IMR-90 (cell line): ENCODE data around the gene PRR5L. TPM values are rescaled to one million over a fixed set of nuclear protein-coding genes. Genes with fewer than 3 reads are reported as not detected.

ENCODE experiments used
- ATAC-seq: fragments of 200-7000 bp; cut with Tn5 transposase; 2 replicates; pipeline ENCODE4 v1.9.1; 2020; ENCODE audit warnings: low read depth, mild to moderate bottlenecking, moderate library complexity
- BruUV-seq: library from RNA; stranded (reverse); fragments of 400-500 nt; replicated peaks from 2 replicates; lab custom pipeline; 2021; lab: Mats Ljungman, UMichigan
- CTCF ChIA-PET: fragments of 300-600 bp; formaldehyde crosslinking; extraction: SDS; loops from one replicate; lab custom pipeline; 2021; ENCODE audit warnings: antibody characterized with exemption; lab: Yijun Ruan, JAX
- POLR2A ChIA-PET: fragments of 300-600 bp; sonication (Branson Sonifier 250); formaldehyde crosslinking; loops from one replicate; lab custom pipeline; 2022; ENCODE audit warnings: antibody characterized with exemption; ENCODE audit not compliant: unreplicated experiment; lab: Charles Lee
- DNase-seq: peaks from one replicate; pipeline ENCODE4 v3.0.0; 2013
- H2AFZ ChIP-seq: replicated peaks from 2 replicates; pipeline ENCODE3; 2013; ENCODE audit warnings: low read length, mild to moderate bottlenecking; ENCODE audit not compliant: poor library complexity
- H2AK5ac ChIP-seq: 2 replicates; pipeline ENCODE4 v1.6.1; 2013; ENCODE audit warnings: low read depth, low read length, inconsistent platforms
- H2AK9ac ChIP-seq: replicated peaks from 2 replicates; pipeline ENCODE3; 2013; ENCODE audit warnings: mild to moderate bottlenecking, low read depth, low read length, moderate library complexity; ENCODE audit not compliant: poor library complexity
- H2BK120ac ChIP-seq: 2 replicates; pipeline ENCODE4 v1.6.1; 2013; ENCODE audit warnings: low read depth, low read length, inconsistent platforms
- H2BK15ac ChIP-seq: 3 replicates; pipeline ENCODE4 v1.6.1; 2013; ENCODE audit warnings: low read depth, low read length, inconsistent platforms
- H2BK20ac ChIP-seq: 2 replicates; pipeline ENCODE4 v1.6.1; 2013; ENCODE audit warnings: low read depth, mild to moderate bottlenecking, inconsistent platforms, low read length, moderate library complexity
- H2BK5ac ChIP-seq: 2 replicates; pipeline ENCODE4 v1.6.1; 2013; ENCODE audit warnings: mild to moderate bottlenecking, low read depth, low read length, inconsistent platforms; ENCODE audit not compliant: poor library complexity, severe bottlenecking
- H3K14ac ChIP-seq: replicated peaks from 2 replicates; pipeline ENCODE4 v1.6.1; 2013; ENCODE audit warnings: low read depth, low read length, inconsistent platforms
- H3K18ac ChIP-seq: 2 replicates; pipeline ENCODE4 v1.6.1; 2013; ENCODE audit warnings: low read depth, low read length, control low read depth
- H3K23ac ChIP-seq: 2 replicates; pipeline ENCODE4 v1.6.1; 2013; ENCODE audit warnings: low read depth, low read length, inconsistent platforms
- H3K27ac ChIP-seq: 2 replicates; pipeline ENCODE4 v1.5.1; 2013; ENCODE audit warnings: mild to moderate bottlenecking, control low read depth, low read length; ENCODE audit not compliant: insufficient read depth
- H3K27me3 ChIP-seq: 2 replicates; pipeline ENCODE4 v1.6.1; 2013; ENCODE audit warnings: low read length; ENCODE audit not compliant: control insufficient read depth, insufficient read depth
- H3K36me3 ChIP-seq: 2 replicates; pipeline ENCODE4 v1.6.1; 2013; ENCODE audit warnings: low read length, mixed read lengths; ENCODE audit not compliant: control insufficient read depth, insufficient read depth
- H3K4ac ChIP-seq: 2 replicates; pipeline ENCODE4 v1.6.1; 2013; ENCODE audit warnings: low read depth, low read length, inconsistent platforms
- H3K4me1 ChIP-seq: 2 replicates; pipeline ENCODE4 v1.6.1; 2013; ENCODE audit warnings: low read length, mixed read lengths; ENCODE audit not compliant: control insufficient read depth, insufficient read depth
- H3K4me2 ChIP-seq: 2 replicates; pipeline ENCODE4 v1.6.1; 2013; ENCODE audit warnings: low read depth, mild to moderate bottlenecking, control low read depth, low read length, moderate library complexity
- H3K4me3 ChIP-seq: 2 replicates; pipeline ENCODE4 v1.5.1; 2013; ENCODE audit warnings: low read depth, mild to moderate bottlenecking, control low read depth, low read length, moderate library complexity; ENCODE audit not compliant: insufficient read depth
- H3K56ac ChIP-seq: 2 replicates; pipeline ENCODE4 v1.6.1; 2013; ENCODE audit warnings: low read length, inconsistent platforms; ENCODE audit not compliant: insufficient read depth; ENCODE audit errors: extremely low read depth
- H3K79me1 ChIP-seq, 2 experiments: 2 replicates each; pipeline ENCODE4 v1.6.1; 2013; ENCODE audit warnings: low read length in 2 of 2, inconsistent platforms in 1 of 2, low read depth in 1 of 2
- H3K9ac ChIP-seq: 2 replicates; pipeline ENCODE4 v1.6.1; 2013; ENCODE audit warnings: low read depth, low read length, control low read depth
- H3K9me1 ChIP-seq: 2 replicates; pipeline ENCODE4 v1.6.1; 2013; ENCODE audit warnings: low read length, inconsistent platforms; ENCODE audit not compliant: insufficient read depth
- H3K9me3 ChIP-seq: 2 replicates; pipeline ENCODE4 v1.6.1; 2013; ENCODE audit warnings: low read length; ENCODE audit not compliant: control insufficient read depth, insufficient read depth
- H4K20me1 ChIP-seq: 2 replicates; pipeline ENCODE4 v1.6.1; 2013; ENCODE audit warnings: low read length, inconsistent platforms; ENCODE audit not compliant: insufficient read depth
- H4K5ac ChIP-seq: 2 replicates; pipeline ENCODE4 v1.6.1; 2013; ENCODE audit warnings: mild to moderate bottlenecking, low read depth, low read length, control low read depth
- H4K8ac ChIP-seq, 2 experiments: 2 replicates each; pipeline ENCODE4 v1.6.1; 2013; ENCODE audit warnings: low read depth in 2 of 2, low read length in 2 of 2, control low read depth in 1 of 2, inconsistent platforms in 1 of 2
- H4K91ac ChIP-seq: 2 replicates; pipeline ENCODE4 v1.6.1; 2013; ENCODE audit warnings: low read depth, low read length, inconsistent platforms; ENCODE audit not compliant: insufficient read depth
- CHD1 ChIP-seq: IDR thresholded peaks from 2 replicates; pipeline ENCODE4 v1.6.1; 2012; ENCODE audit warnings: low read depth, low read length, improper control_type of control experiment
- ELK1 ChIP-seq: fragments of 150-350 bp; IDR thresholded peaks from 2 replicates; pipeline ENCODE4 v1.6.1; 2016; ENCODE audit warnings: low read depth, mild to moderate bottlenecking, low read length, moderate library complexity, borderline replicate concordance
- MAZ ChIP-seq: IDR thresholded peaks from 2 replicates; pipeline ENCODE4 v1.6.1; 2012; ENCODE audit warnings: low read depth, mild to moderate bottlenecking, low read length, improper control_type of control experiment, moderate library complexity, borderline replicate concordance
- MXI1 ChIP-seq: IDR thresholded peaks from 2 replicates; pipeline ENCODE4 v1.6.1; 2012; ENCODE audit warnings: low read depth, mild to moderate bottlenecking, low read length, moderate library complexity, borderline replicate concordance
- NFE2L2 ChIP-seq: fragments of 150-350 bp; IDR thresholded peaks from 2 replicates; pipeline ENCODE4 v1.6.1; 2016; ENCODE audit warnings: low read depth, mild to moderate bottlenecking, low read length
- RAD21 ChIP-seq: IDR thresholded peaks from 2 replicates; pipeline ENCODE4 v1.6.1; 2012; ENCODE audit warnings: low read length, improper control_type of control experiment
- SMC3 ChIP-seq: fragments of 150-350 bp; IDR thresholded peaks from 2 replicates; pipeline ENCODE4 v1.6.1; 2016; ENCODE audit warnings: low read depth, mild to moderate bottlenecking, antibody characterized with exemption, low read length, moderate library complexity
- whole genome bisulfite sequencing, 2 experiments: methylation state at CpG; one replicate each; pipeline versions ENCODE4 v1.1.5 to v1.1.7; 2013; ENCODE audit warnings: missing lambda C conversion rate in 2 of 2; ENCODE audit not compliant: insufficient read length in 1 of 2; ENCODE audit errors: extremely low coverage in 2 of 2; 5-methylcytosine and 5-hydroxymethylcytosine counted together
- dilution Hi-C: fragments of 300-500 bp; cut with HindIII; formaldehyde crosslinking; loops from one replicate; pipeline ENCODE4 v1.14.3; 2018; ENCODE audit warnings: low sequenced_read_pairs; ENCODE audit not compliant: unreplicated experiment
- in situ Hi-C: fragments of 300-500 bp; cut with MboI; formaldehyde crosslinking; loops from 3 replicates; pipeline ENCODE4 v1.14.3; 2019; ENCODE audit warnings: low sequenced_read_pairs, inconsistent platforms, mixed read lengths
- intact Hi-C: fragments of 100-400 bp; cut with micrococcal nuclease; formaldehyde crosslinking; loops from 2 replicates; pipeline ENCODE4 v1.10.0; 2022
- polyA plus RNA-seq, 3 experiments: library from polyadenylated mRNA; depleted of rRNA; stranded (reverse); fragments of >200 nt; gene quantifications; 2 replicates each; pipeline ENCODE4 v1.2.3, GENCODE V29; 2012; ENCODE audit warnings: low replicate concordance in 1 of 3
- total RNA-seq: library from RNA; depleted of rRNA; stranded (reverse); fragments of >200 nt; gene quantifications from 2 replicates; pipeline ENCODE4 v1.2.3, GENCODE V29; 2012

PRR5L gene
- total and polyA plus RNA-seq, 2 of the 4 experiments (the other 2 are of a cell fraction): 2.9 to 3.6 TPM

GRCh38 chr11:36313750-36314433 lies 17.8 kb downstream of the PRR5L start:
- no CpG with 5 or more reads among the region's 3 CpGs for WGBS, 2 experiments
- TF ChIP-seq RAD21: no peak
- no peak for TF ChIP-seq CHD1
- TF ChIP-seq NFE2L2: no peak
- no peak for TF ChIP-seq MAZ
- TF ChIP-seq SMC3: no peak
- no peak for TF ChIP-seq MXI1
- TF ChIP-seq ELK1: no peak
- BruUV-seq: no TSS peak
- Histone ChIP-seq H2BK5ac (no peak overlapping the region), H3K79me1 (no peaks in the 10 kb centered on the region), H3K23ac (no peak overlapping the region), H3K9me3 (no peaks in the 10 kb centered on the region), H3K36me3 (no peaks in the 10 kb centered on the region), H2BK20ac (no peak overlapping the region), H3K9me1 (peaks cover 5% of the 10 kb centered on the region), H3K27me3 (peaks cover 42% of the 10 kb centered on the region), H4K5ac (no peak overlapping the region), H2AK5ac (no peak overlapping the region), H3K4ac (no peak overlapping the region), H2BK15ac (no peak overlapping the region), H2BK120ac (no peak overlapping the region), H2AFZ (no peak overlapping the region), H4K91ac (no peak overlapping the region), H4K8ac (no peak overlapping the region), H3K18ac (no peak overlapping the region), H3K27ac (no peak overlapping the region), H3K9ac (no peak overlapping the region), H3K4me1 (peaks cover 5% of the 10 kb centered on the region), H3K14ac (no peak overlapping the region), H3K4me3 (no peak overlapping the region), H4K20me1 (0 out of 2 replicates have a peak, but pooled peaks cover 3% of the 10 kb centered on the region), H2AK9ac (no peak overlapping the region), H3K4me2 (no peak overlapping the region), H3K56ac (no peak overlapping the region)
- intact Hi-C loops (no loop called here), dilution Hi-C loops (no loop called here), in situ Hi-C loops (no loop called here)
- ATAC-seq (no peak), DNase-seq (no peak)
- POLR2A ChIA-PET: no interaction called here
- CTCF ChIA-PET: no interaction called here
